Measurements from ENCODE around the gene C11orf97.
"Not testable (repeated sequence)": the region's sequence is repeated elsewhere in the genome, so short reads cannot be mapped to it uniquely, and the experiment has no call there.

The C11orf97 gene

GRCh38 chr11:94511932-94512781 lies at the start of gene C11orf97:
C11orf97 (plus strand) TSS chr11:94512461; CDS start chr11:94512529, 68 bp downstream.
- DNase-seq (ENCODE audit: low read depth in 3 of 3) = peak in 2 of 3 experiments; percentile 23 to 40

DNA sequence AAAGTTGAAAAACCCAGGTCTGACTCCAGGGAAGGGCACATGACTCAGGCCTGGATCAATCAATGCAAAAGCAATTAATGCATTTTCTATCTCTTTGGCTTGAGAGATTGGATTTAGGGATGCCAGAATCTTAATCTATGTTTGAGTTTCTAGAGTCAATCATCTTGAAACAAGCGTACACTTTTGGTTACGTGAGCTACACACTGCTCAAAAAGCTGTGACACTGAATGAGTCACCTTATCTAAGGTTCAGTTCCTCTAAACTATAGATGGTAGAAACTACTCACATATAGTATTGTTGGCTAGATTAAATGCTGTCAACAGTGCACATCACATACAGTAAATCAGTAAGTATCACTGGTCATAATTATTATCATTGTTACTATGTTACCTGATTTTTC lies 42.8 kb upstream of the C11orf97 start:
- DNase-seq (ENCODE audit: low read depth in 3 of 3) = no peak

- no peak for DNase-seq (ENCODE audit: low read depth in 3 of 3)
Observed at GRCh38 chr11:94472916-94473799, 39.1 kb upstream of the C11orf97 start.

DNA sequence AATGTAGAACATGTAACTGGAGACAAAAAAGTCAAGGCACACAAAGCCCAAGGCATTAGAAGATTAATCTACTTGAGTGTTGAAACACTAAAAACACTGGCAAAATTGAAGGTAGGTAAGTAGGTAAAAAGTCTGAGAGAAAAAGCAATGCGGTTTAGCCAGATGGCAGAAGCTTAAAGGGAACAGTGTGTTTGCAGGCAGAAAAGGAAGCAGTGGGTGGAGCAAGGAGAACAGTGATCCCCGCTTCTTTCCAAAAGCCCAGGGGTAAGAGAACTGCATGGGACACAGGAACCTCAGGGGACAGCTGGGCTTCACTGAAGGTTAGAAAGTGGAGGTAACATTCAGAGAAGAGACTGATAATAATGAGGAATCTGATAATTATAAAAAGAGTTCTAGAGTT lies 34.6 kb upstream of the C11orf97 start:
- DNase-seq (ENCODE audit: low read depth in 3 of 3) = no peak

DNA sequence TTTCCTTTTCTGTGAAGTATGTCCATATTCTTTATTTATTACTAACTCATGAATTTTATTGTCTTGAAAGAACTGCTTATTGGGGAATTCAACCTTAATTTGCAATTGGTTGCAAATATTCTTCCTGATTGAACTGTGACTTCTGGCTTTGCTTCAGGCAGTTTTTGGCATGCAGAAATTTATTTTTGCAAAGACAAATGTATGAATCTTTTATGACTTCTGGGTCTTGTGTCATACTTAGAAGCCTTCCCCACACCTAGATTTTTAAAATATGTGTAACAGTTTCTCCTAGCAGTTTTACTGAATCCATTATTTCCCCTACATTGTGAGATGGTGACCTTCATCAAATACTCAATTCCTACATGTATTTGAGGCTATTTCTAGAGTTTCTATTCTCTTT lies 30.9 kb upstream of the C11orf97 start:
- DNase-seq (ENCODE audit: low read depth in 3 of 3) = no peak

- no peak for DNase-seq (ENCODE audit: low read depth in 3 of 3)
Observed at GRCh38 chr11:94486068-94486467, 26.2 kb upstream of the C11orf97 start.

GRCh38 chr11:94493281-94494125 lies 18.8 kb upstream of the C11orf97 start, which contains the start of the genes ANKRD49 and MRE11:
ANKRD49 (plus strand) TSS chr11:94493984; CDS start chr11:94496694, 2,710 bp downstream.
MRE11 (minus strand) TSS chr11:94493844; CDS start chr11:94492801, 1,043 bp downstream.
- DNase-seq (ENCODE audit: low read depth in 3 of 3) = peak; percentile 81 to 94 (median 92)

GRCh38 chr11:94494126-94494680 lies 18.1 kb upstream of the C11orf97 start:
- no peak for DNase-seq (ENCODE audit: low read depth in 3 of 3)

- DNase-seq (ENCODE audit: low read depth in 3 of 3) = no peak
Observed at GRCh38 chr11:94500181-94500580, 12.1 kb upstream of the C11orf97 start.

- no peak for DNase-seq (ENCODE audit: low read depth in 3 of 3)
Observed at GRCh38 chr11:94501522-94501921, 10.7 kb upstream of the C11orf97 start.

DNA sequence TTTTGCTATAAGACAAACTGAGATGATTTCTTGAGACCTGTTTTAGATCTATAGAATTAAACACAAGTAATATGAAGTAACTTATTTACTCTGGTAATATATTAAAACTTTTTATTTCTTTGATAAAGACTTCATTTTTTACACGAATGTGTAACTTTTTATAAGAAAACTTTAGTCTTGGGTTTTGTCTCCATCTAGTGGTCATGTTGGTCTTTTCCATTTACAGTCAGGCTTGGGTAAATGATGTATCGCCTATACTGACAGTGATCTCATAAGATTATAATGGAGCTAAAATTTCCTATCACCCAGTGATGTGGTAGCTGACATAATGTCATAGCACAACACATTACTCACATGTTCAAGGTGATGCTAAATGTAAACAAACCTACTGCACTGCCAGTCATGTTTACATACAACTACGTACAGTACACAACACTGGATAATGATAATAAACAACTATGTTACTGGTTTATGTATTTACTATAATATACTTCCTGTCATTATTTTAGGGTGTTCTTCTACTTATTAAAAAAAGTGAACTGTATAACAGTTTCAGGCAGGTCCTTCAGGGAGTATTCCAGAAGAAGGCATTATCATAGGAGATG lies 7.5 kb upstream of the C11orf97 start:
- DNase-seq (ENCODE audit: low read depth in 3 of 3) = no peak

DNA sequence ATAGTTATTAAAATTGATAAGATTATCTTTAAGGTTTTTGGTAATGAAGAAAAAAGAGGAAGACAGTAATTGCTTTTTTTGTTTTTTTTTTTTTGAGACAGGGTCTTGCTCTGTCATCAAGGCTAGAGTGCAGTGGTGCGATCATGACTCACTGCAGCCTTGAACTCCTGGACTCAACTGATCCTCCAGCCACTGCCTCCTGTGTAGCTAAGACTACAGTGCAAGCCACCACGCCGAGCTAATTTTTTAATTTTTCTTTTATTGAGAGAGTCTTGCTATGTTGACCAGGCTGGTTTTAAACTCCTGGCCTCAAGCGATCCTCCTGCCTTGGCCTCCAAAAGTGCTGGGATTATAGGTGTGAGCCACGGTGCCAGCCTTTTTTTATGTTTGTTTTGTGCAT lies 5.7 kb upstream of the C11orf97 start:
- DNase-seq (ENCODE audit: low read depth in 3 of 3) = not testable (repeated sequence)

- no peak for DNase-seq (ENCODE audit: low read depth in 3 of 3)
Observed at GRCh38 chr11:94507485-94507884, 4.8 kb upstream of the C11orf97 start.

DNA sequence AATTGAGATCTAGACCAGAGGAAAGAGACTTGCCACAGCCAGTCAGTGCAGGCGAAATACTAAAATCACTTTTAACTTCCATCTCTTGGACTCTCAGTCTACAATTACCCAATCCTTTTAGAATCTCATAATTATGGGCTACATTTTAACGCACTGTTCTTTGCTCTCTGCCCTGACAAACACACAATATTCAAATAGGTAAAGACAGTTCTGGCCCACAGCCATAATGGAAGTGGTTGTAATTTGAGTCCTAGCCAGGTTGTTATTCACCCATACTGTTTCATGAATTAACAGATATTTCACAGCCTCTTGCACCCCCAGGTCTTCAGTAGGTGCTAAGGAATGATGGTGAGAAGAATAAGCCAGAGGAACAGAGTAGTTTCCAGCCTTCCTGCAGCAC lies 830 bp downstream of the C11orf97 start:
- DNase-seq (ENCODE audit: low read depth in 3 of 3) = no peak

GRCh38 chr11:94515398-94515797 lies 3.1 kb downstream of the C11orf97 start:
- no peak for DNase-seq (ENCODE audit: low read depth in 3 of 3)

- DNase-seq (ENCODE audit: low read depth in 3 of 3) = no peak
Observed at GRCh38 chr11:94516725-94517124, 4.5 kb downstream of the C11orf97 start.

DNA sequence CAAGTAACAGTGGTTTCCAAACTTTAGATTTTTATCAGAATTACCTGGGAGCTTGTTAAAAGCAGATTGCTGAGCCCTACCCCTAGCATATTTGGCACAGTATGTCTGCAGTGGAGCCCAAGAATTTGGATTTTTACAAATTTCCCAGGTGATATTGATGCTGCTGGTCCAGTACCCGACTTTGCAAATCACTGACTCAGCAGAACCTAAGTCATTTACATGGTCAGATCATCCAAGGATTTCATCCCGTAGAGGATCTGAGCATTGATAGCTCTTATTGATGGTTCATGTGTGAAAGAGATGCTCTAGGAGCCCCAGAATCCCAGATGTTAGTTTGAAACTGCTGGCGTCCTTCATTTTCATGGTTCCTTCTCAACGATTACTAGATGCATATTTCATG lies 6.0 kb downstream of the C11orf97 start:
- DNase-seq (ENCODE audit: low read depth in 3 of 3) = no peak

GRCh38 chr11:94519478-94520084 lies 7.3 kb downstream of the C11orf97 start:
- DNase-seq (ENCODE audit: low read depth in 3 of 3) = no peak

DNA sequence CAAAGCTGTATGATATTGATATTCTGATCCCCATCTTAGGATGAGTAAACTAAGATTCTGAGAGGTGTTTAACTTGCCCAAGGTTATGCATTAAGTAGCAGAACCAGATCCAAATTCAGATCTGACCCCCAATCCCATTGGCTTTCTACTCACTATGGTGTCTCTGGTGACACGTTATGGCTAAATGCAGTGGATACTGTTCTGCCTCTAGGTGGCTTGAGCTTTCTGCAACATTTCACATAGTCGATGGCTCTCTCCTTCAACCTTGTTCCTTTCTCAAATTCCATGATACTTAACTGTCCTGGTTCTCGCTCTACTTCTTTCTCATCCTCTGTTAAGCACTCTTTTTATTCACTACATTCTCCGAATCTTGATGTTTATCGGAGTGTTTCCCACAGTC lies 9.4 kb downstream of the C11orf97 start:
- no peak for DNase-seq (ENCODE audit: low read depth in 3 of 3)

GRCh38 chr11:94524341-94524740 lies 12.1 kb downstream of the C11orf97 start:
- no peak for DNase-seq (ENCODE audit: low read depth in 3 of 3)
